ENCODE results near the gene GP1BB. TPM values are rescaled to one million over a fixed set of nuclear protein-coding genes. Genes with fewer than 3 reads are reported as not detected.

GP1BB gene
- total RNA-seq, 4 donors from 2014 or later = 1.5 to 6.6 (median 3.1) TPM

- TF ChIP-seq POLR2A (IDR thresholded peaks at IDR 0.05) = no peak
- TF ChIP-seq, protein P1, sequence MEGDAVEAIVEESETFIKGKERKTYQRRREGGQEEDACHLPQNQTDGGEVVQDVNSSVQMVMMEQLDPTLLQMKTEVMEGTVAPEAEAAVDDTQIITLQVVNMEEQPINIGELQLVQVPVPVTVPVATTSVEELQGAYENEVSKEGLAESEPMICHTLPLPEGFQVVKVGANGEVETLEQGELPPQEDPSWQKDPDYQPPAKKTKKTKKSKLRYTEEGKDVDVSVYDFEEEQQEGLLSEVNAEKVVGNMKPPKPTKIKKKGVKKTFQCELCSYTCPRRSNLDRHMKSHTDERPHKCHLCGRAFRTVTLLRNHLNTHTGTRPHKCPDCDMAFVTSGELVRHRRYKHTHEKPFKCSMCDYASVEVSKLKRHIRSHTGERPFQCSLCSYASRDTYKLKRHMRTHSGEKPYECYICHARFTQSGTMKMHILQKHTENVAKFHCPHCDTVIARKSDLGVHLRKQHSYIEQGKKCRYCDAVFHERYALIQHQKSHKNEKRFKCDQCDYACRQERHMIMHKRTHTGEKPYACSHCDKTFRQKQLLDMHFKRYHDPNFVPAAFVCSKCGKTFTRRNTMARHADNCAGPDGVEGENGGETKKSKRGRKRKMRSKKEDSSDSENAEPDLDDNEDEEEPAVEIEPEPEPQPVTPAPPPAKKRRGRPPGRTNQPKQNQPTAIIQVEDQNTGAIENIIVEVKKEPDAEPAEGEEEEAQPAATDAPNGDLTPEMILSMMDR (IDR thresholded peaks at IDR 0.05) = no peak
- no peaks in the 10 kb centered on the region for H3K36me3 ChIP-seq
- intact Hi-C loops (cut with DNase I) = no loop called here
- WGBS, 2 donors = 71 to 92% methylated on average over 6 to 13 of the region's 15 CpGs
- H3K27ac ChIP-seq = no peak overlapping the region
- H3K9me3 ChIP-seq = no peaks in the 10 kb centered on the region
- H3K4me3 ChIP-seq (replicated peaks in 1 of 3) = no peak overlapping the region
- no peak for DNase-seq
- H3K27me3 ChIP-seq = no peaks in the 10 kb centered on the region
- peaks cover 0 to 15% of the 10 kb centered on the region in 2 donors for H3K4me1 ChIP-seq
Measured at GRCh38 chr22:19689408-19689807, 33.9 kb upstream of the GP1BB start.

GRCh38 chr22:19691007-19691720 lies 32.2 kb upstream of the GP1BB start:
- no peak for TF ChIP-seq POLR2A (IDR thresholded peaks at IDR 0.05)
- TF ChIP-seq, protein P1 (IDR thresholded peaks at IDR 0.05) = no peak
- intact Hi-C loops (cut with DNase I) = no loop called here
- Histone ChIP-seq H3K9me3 (no peaks in the 10 kb centered on the region), H3K4me1 (peaks cover 0 to 15% of the 10 kb centered on the region in 2 donors), H3K27ac (peak overlapping the region in 2 of 3 donors; percentile 52 to 70), H3K27me3 (no peaks in the 10 kb centered on the region), H3K4me3 (replicated peaks in 1 of 3) (no peak overlapping the region), H3K36me3 (no peaks in the 10 kb centered on the region)
- no peak for DNase-seq
- WGBS, 2 donors = 59 to 61% methylated on average over 9 of the region's 9 CpGs

GRCh38 chr22:19691721-19692341 lies 31.5 kb upstream of the GP1BB start:
- peak overlapping the region; percentile 52 to 70 (median 70) for H3K27ac ChIP-seq
- no peaks in the 10 kb centered on the region for H3K36me3 ChIP-seq
- DNase-seq = peak; percentile 69 to 79
- TF ChIP-seq, protein P1 (IDR thresholded peaks at IDR 0.05) = no peak
- TF ChIP-seq POLR2A (IDR thresholded peaks at IDR 0.05) = peak in 1 of 2 donors; percentile 42
- intact Hi-C loops (cut with DNase I) = no loop called here
- no peak overlapping the region for H3K4me3 ChIP-seq (replicated peaks in 1 of 3)
- no peaks in the 10 kb centered on the region for H3K27me3 ChIP-seq
- H3K4me1 ChIP-seq = peaks cover 0 to 15% of the 10 kb centered on the region in 2 donors
- H3K9me3 ChIP-seq = no peaks in the 10 kb centered on the region
- 8 to 22% methylated on average over 19 of the region's 19 CpGs for WGBS, 2 donors

DNA sequence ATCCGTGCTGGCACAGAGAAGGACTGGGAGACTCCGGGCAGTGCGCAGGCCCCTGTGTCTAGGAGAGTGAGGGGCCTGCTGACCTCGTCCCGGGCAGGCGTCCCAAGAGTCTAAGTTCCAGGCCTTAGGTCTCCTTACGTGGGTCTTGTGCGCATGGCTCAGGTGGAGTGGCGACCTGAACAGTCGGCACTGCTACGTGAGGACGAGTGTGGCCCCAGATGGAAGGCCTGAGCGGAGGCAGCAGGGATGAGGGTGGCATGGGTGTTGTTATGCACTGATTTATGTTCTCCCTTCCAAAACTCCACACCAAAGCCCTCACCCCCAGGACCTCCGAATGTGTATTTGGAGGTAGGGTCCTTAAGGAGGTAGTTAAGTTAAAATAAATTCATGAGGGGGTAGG lies 29.8 kb upstream of the GP1BB start:
- WGBS, 2 donors = 95 to 97% methylated on average over 14 of the region's 14 CpGs
- DNase-seq = no peak
- Histone ChIP-seq H3K27me3 (no peaks in the 10 kb centered on the region), H3K4me1 (peaks cover 0 to 15% of the 10 kb centered on the region in 2 donors), H3K36me3 (no peaks in the 10 kb centered on the region), H3K9me3 (no peaks in the 10 kb centered on the region), H3K27ac (no peak overlapping the region), H3K4me3 (replicated peaks in 1 of 3) (no peak overlapping the region)
- intact Hi-C loops (cut with DNase I) = no loop called here
- TF ChIP-seq, protein P1 (IDR thresholded peaks at IDR 0.05) = no peak
- TF ChIP-seq POLR2A (IDR thresholded peaks at IDR 0.05) = no peak
